OCI-LY1 (cell line): ENCODE measurements around the gene KRTAP10-4.

Experiments used
- H2AFZ ChIP-seq: fragments of 200-600 bp; sonication (generic), shearing (Covaris generic); 2 replicates; pipeline ENCODE4 v1.6.0; 2014; ENCODE audit warnings: antibody characterized with exemption, mild to moderate bottlenecking, low read length
- H3F3A ChIP-seq: fragments of 200-600 bp; sonication (generic), shearing (Covaris generic); 2 replicates; pipeline ENCODE4 v1.6.0; 2014; ENCODE audit warnings: mild to moderate bottlenecking, antibody characterized with exemption, low read length, moderate library complexity; ENCODE audit not compliant: insufficient read depth
- H3K27ac ChIP-seq: fragments of 200-600 bp; sonication (generic); 2 replicates; pipeline ENCODE4 v1.5.1; 2014; ENCODE audit warnings: low read length, mixed run types, mild to moderate bottlenecking, low read depth; ENCODE audit not compliant: poor library complexity, severe bottlenecking
- H3K27me3 ChIP-seq: fragments of 200-600 bp; sonication (generic); 2 replicates; pipeline ENCODE4 v1.6.0; 2014; ENCODE audit warnings: antibody characterized with exemption, mild to moderate bottlenecking, low read length, moderate library complexity; ENCODE audit not compliant: insufficient read depth
- H3K36me3 ChIP-seq: fragments of 200-600 bp; sonication (generic); 2 replicates; pipeline ENCODE4 v1.6.1; 2014; ENCODE audit warnings: mild to moderate bottlenecking, antibody characterized with exemption, low read length, moderate library complexity, mixed read lengths; ENCODE audit not compliant: insufficient read depth
- H3K4me1 ChIP-seq: fragments of 200-600 bp; sonication (generic); 2 replicates; pipeline ENCODE4 v1.5.1; 2014; ENCODE audit warnings: mild to moderate bottlenecking, low read length, moderate library complexity; ENCODE audit not compliant: insufficient read depth, severe bottlenecking
- H3K4me2 ChIP-seq: fragments of 200-600 bp; sonication (generic), shearing (Covaris generic); 2 replicates; pipeline ENCODE4 v1.6.1; 2014; ENCODE audit warnings: low read length
- H3K4me3 ChIP-seq: fragments of 200-600 bp; sonication (generic); 2 replicates; pipeline ENCODE4 v1.5.1; 2014; ENCODE audit warnings: low read length, low read depth, mild to moderate bottlenecking, mixed read lengths; ENCODE audit not compliant: poor library complexity, severe bottlenecking
- H3K79me2 ChIP-seq: fragments of 200-600 bp; shearing (Covaris generic); 2 replicates; pipeline ENCODE4 v1.6.1; 2016; ENCODE audit warnings: mixed run types, low read length, mixed read lengths; ENCODE audit not compliant: insufficient read depth
- H3K9ac ChIP-seq: fragments of 200-600 bp; sonication (generic), shearing (Covaris generic); 2 replicates; pipeline ENCODE4 v1.6.1; 2014; ENCODE audit warnings: mild to moderate bottlenecking, low read length, mixed read lengths
- H3K9me2 ChIP-seq: fragments of 200-600 bp; sonication (generic), shearing (Covaris generic); 2 replicates; pipeline ENCODE4 v1.6.1; 2014; ENCODE audit warnings: low read depth, mild to moderate bottlenecking, low read length, mixed read lengths
- H3K9me3 ChIP-seq: fragments of 200-600 bp; shearing (Covaris generic); 2 replicates; pipeline ENCODE4 v1.6.1; 2014; ENCODE audit warnings: low read length, mixed read lengths
- H4K20me1 ChIP-seq: fragments of 200-600 bp; sonication (generic), shearing (Covaris generic); 2 replicates; pipeline ENCODE4 v1.6.0; 2016; ENCODE audit warnings: mild to moderate bottlenecking, low read length; ENCODE audit not compliant: insufficient read depth
- EZH2 ChIP-seq: fragments of 200-600 bp; sonication (generic), shearing (Covaris generic); IDR thresholded peaks from 2 replicates; pipeline ENCODE4 v1.8.0; 2017; ENCODE audit warnings: borderline replicate concordance, mixed run types, mild to moderate bottlenecking, antibody characterized with exemption, low read length, moderate library complexity, mixed read lengths
- TF ChIP-seq, protein P1 (sequence below): fragments of 200-600 bp; sonication (generic), shearing (Covaris generic); IDR thresholded peaks from 2 replicates; pipeline ENCODE4 v1.5.1; 2017; ENCODE audit warnings: mild to moderate bottlenecking, antibody characterized with exemption, low read length, moderate library complexity, mixed read lengths

Gene KRTAP10-4

DNA sequence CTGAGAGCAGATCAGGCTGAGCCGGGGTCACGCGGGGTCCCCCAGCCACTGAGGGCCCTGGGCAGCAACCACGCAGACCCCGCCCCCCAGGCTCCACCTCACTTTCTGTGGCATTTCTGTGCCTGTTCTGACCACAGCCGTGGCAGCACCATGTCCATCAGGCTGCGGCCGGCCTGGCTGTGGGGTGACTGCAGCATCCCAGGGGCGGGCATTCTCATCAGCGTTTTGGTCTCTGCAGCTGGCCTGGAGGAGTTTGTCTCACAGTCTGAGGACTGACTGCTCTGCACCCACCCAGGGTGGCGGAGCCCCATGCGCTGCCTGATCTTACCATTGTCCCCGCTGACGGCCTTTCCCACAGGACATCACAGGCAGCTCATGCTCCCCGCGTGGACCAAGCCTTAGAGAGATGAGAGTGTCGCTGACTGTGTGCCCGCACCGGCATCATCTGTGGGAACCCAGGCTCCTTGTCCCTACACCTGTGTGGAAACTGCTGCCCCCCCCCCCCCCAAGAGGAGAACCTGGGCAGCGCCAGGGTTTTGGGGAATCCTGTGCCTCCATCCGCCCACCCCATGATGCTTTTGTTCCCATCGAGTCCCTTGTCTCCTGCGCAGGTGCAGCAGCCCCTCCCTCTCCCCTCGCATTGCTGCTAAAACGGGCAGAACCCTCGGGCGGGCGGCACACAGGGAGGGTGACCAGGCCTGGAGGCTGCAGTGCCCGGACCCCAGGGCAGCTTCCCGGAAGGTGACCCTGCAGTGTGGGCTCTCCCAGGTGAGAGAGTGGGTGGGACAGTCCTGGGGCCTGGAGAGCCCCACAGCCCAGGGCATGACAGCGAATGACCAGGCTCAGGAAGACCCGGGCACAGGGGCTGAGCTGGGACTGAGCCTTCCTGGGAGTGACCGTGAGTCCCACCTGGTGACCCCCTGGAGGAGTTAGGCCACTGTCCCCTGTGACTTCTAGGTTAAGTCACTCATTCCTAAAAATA is 35.3 kb upstream of the KRTAP10-4 start:
- no peaks in the 10 kb centered on the region for H3K9me3 ChIP-seq
- H3K4me3 ChIP-seq = no peak overlapping the region
- H3K27me3 ChIP-seq = no peaks in the 10 kb centered on the region
- H3F3A ChIP-seq = no peaks in the 10 kb centered on the region
- no peak overlapping the region for H3K4me2 ChIP-seq
- no peaks in the 10 kb centered on the region for H4K20me1 ChIP-seq
- no peaks in the 10 kb centered on the region; the same call in 1 of the 2 replicates for H3K36me3 ChIP-seq
- H3K9ac ChIP-seq = no peak overlapping the region
- H3K27ac ChIP-seq = no peak overlapping the region
- TF ChIP-seq, protein P1, sequence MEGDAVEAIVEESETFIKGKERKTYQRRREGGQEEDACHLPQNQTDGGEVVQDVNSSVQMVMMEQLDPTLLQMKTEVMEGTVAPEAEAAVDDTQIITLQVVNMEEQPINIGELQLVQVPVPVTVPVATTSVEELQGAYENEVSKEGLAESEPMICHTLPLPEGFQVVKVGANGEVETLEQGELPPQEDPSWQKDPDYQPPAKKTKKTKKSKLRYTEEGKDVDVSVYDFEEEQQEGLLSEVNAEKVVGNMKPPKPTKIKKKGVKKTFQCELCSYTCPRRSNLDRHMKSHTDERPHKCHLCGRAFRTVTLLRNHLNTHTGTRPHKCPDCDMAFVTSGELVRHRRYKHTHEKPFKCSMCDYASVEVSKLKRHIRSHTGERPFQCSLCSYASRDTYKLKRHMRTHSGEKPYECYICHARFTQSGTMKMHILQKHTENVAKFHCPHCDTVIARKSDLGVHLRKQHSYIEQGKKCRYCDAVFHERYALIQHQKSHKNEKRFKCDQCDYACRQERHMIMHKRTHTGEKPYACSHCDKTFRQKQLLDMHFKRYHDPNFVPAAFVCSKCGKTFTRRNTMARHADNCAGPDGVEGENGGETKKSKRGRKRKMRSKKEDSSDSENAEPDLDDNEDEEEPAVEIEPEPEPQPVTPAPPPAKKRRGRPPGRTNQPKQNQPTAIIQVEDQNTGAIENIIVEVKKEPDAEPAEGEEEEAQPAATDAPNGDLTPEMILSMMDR = no peak
- no peak for TF ChIP-seq EZH2
- H3K4me1 ChIP-seq = no peaks in the 10 kb centered on the region
- no peaks in the 10 kb centered on the region for H3K79me2 ChIP-seq
- no peaks in the 10 kb centered on the region for H3K9me2 ChIP-seq
- no peak overlapping the region for H2AFZ ChIP-seq

DNA sequence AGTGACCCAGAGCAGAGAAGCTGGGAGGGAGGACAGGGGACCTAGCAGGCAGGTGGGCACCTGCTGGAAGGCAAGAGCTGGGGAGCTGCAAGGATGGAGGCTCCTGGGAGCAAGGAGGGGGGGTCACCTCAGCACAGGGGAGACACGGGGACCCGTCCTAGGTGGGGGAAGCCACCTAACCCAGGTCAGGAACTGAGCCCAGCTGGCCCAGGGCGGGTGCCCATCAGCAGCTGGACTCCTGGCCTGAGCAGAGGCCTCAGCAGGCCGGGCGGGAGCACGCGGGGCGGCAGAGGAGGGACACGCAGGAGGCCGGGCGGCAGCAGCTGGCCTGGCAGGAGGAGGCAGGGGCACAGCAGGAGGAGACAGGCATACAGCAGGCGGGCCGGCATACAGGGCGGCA is 34.5 kb upstream of the KRTAP10-4 start:
- H3K4me1 ChIP-seq = no peaks in the 10 kb centered on the region
- no peaks in the 10 kb centered on the region for H3K9me2 ChIP-seq
- TF ChIP-seq, protein P1 = no peak
- no peak for TF ChIP-seq EZH2
- no peaks in the 10 kb centered on the region for H3K9me3 ChIP-seq
- no peaks in the 10 kb centered on the region for H3F3A ChIP-seq
- no peaks in the 10 kb centered on the region for H3K27me3 ChIP-seq
- no peak overlapping the region for H3K4me3 ChIP-seq
- H3K36me3 ChIP-seq = no peaks in the 10 kb centered on the region; the same call in 1 of the 2 replicates
- no peaks in the 10 kb centered on the region for H3K79me2 ChIP-seq
- no peak overlapping the region for H3K27ac ChIP-seq
- H2AFZ ChIP-seq = no peak overlapping the region
- H3K9ac ChIP-seq = no peak overlapping the region
- H4K20me1 ChIP-seq = no peaks in the 10 kb centered on the region
- no peak overlapping the region for H3K4me2 ChIP-seq

DNA sequence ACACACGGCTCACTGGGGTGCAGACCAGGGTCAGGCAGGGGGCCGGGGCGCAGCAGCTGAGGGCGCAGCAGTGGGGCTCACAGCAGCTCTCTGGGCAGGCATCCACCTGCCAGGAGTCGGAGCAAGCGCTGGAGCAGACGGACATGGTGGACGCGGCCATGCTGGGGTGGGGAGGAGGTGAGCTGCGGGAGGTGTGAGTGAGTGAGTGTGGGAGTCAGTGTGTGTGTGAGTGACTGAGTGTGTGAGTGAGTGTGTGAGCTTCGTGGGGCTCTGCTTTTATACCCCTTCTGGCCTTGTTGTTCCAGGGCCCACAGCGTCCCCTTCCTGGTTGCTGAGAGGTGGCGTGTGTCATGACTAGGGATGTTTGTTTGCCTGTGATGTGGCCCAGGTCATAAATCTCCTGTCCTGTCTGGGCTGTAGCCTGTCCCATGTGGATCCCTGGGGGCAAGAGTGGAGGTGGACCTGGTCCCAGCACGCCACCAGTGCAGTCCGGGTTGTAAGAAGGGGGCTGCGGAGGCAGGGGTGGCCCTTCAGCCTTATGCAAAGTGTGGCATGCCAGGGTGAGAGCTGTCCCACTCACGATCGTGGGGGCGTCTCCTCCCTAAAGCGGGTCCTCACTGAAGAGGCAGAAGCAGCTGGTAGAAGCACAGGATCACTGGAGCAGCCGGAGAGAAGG is 33.4 kb upstream of the KRTAP10-4 start, which contains the start of gene KRTAP10-1:
Gene KRTAP10-1 (minus strand): TSS at position 205 of the 676 bp plus-strand sequence. CDS start 45 bp downstream, at position 160.
- H3K36me3 ChIP-seq = no peaks in the 10 kb centered on the region; the same call in 1 of the 2 replicates
- H4K20me1 ChIP-seq = no peaks in the 10 kb centered on the region
- H3K27ac ChIP-seq = no peak within 1 kb of the TSS
- no peaks in the 10 kb centered on the region for H3K9me3 ChIP-seq
- H3K9me2 ChIP-seq = no peaks in the 10 kb centered on the region
- H2AFZ ChIP-seq = no peak within 1 kb of the TSS
- H3K4me3 ChIP-seq = no peak within 1 kb of the TSS
- no peak within 1 kb of the TSS for H3K9ac ChIP-seq
- H3K4me2 ChIP-seq = no peak within 1 kb of the TSS
- H3F3A ChIP-seq = no peaks in the 10 kb centered on the region
- no peaks in the 10 kb centered on the region for H3K79me2 ChIP-seq
- H3K27me3 ChIP-seq = no peaks in the 10 kb centered on the region
- no peaks in the 10 kb centered on the region for H3K4me1 ChIP-seq
- TF ChIP-seq, protein P1 = no peak
- TF ChIP-seq EZH2 = no peak
